SKM-1 treated with dmso at 0.1 percent for 144 hours (cell line): ENCODE measurements around the gene RNF43.
"Not testable (repeated sequence)": the region's sequence is repeated elsewhere in the genome, so short reads cannot be mapped to it uniquely, and the experiment has no call there.

ENCODE experiments used
- DNase-seq: peaks from one replicate; lab custom pipeline; 2025; ENCODE audit not compliant: unreplicated experiment; lab: John Stamatoyannopoulos, UW

Gene RNF43

GRCh38 chr17:58410714-58411407 is 6.5 kb downstream of the RNF43 start:
- no peak for DNase-seq

GRCh38 chr17:58409432-58409831 is 7.9 kb downstream of the RNF43 start:
- DNase-seq: no peak

- DNase-seq: no peak
Measured at GRCh38 chr17:58403311-58403710, 14.0 kb downstream of the RNF43 start.

GRCh38 chr17:58402679-58403078 is 14.7 kb downstream of the RNF43 start:
- no peak for DNase-seq

GRCh38 chr17:58402047-58402446 is 15.3 kb downstream of the RNF43 start:
- no peak for DNase-seq

- DNase-seq: no peak
Measured at GRCh38 chr17:58401287-58401686, 16.0 kb downstream of the RNF43 start.

GRCh38 chr17:58400826-58401225 is 16.5 kb downstream of the RNF43 start:
- DNase-seq: no peak

GRCh38 chr17:58399974-58400373 is 17.4 kb downstream of the RNF43 start:
- no peak for DNase-seq

- DNase-seq: no peak
Measured at GRCh38 chr17:58398574-58399266, 18.6 kb downstream of the RNF43 start.

GRCh38 chr17:58397421-58397820 is 19.9 kb downstream of the RNF43 start:
- DNase-seq: not testable (repeated sequence)

- DNase-seq: no peak
Measured at GRCh38 chr17:58396173-58396572, 21.2 kb downstream of the RNF43 start.

GRCh38 chr17:58394534-58395223 is 22.7 kb downstream of the RNF43 start:
- DNase-seq: no peak

- no peak for DNase-seq
Measured at GRCh38 chr17:58391302-58391984, 25.9 kb downstream of the RNF43 start.

- DNase-seq: no peak
Measured at GRCh38 chr17:58390884-58391283, 26.4 kb downstream of the RNF43 start.

GRCh38 chr17:58388302-58389190 is 28.8 kb downstream of the RNF43 start:
- DNase-seq: no peak

GRCh38 chr17:58387834-58388233 is 29.5 kb downstream of the RNF43 start:
- no peak for DNase-seq

GRCh38 chr17:58386708-58387107 is 30.6 kb downstream of the RNF43 start:
- no peak for DNase-seq

- no peak for DNase-seq
Measured at GRCh38 chr17:58385359-58385899, 31.9 kb downstream of the RNF43 start.

- peak; percentile 40 for DNase-seq
Measured at GRCh38 chr17:58384897-58385296, 32.4 kb downstream of the RNF43 start.

GRCh38 chr17:58383892-58384462 is 33.4 kb downstream of the RNF43 start:
- no peak for DNase-seq
